Transverse colon (tissue), 4 donors: ENCODE results near the gene CES3.

ENCODE experiments used
- POLR2AphosphoS5 ChIP-seq, 3 donors: sonication (generic); formaldehyde crosslinking; IDR thresholded peaks; one replicate each; pipeline ENCODE4 v1.6.1; 2016; ENCODE audit warnings: antibody characterized with exemption in 3 of 3
- TF ChIP-seq, protein P1 (sequence below), 5 experiments: fragments of 200-600 bp in 3 of 5; fragments of 450-650 bp in 2 of 5; sonication (generic) in 3 of 5; IDR thresholded peaks; 1 replicate in 2 of 5; 2 replicates in 3 of 5; pipeline ENCODE4 v1.5.1; 2016 to 2017; ENCODE audit warnings: antibody characterized with exemption in 5 of 5, inconsistent platforms in 3 of 5, mild to moderate bottlenecking in 2 of 5, moderate library complexity in 1 of 5

- TF ChIP-seq, protein P1, sequence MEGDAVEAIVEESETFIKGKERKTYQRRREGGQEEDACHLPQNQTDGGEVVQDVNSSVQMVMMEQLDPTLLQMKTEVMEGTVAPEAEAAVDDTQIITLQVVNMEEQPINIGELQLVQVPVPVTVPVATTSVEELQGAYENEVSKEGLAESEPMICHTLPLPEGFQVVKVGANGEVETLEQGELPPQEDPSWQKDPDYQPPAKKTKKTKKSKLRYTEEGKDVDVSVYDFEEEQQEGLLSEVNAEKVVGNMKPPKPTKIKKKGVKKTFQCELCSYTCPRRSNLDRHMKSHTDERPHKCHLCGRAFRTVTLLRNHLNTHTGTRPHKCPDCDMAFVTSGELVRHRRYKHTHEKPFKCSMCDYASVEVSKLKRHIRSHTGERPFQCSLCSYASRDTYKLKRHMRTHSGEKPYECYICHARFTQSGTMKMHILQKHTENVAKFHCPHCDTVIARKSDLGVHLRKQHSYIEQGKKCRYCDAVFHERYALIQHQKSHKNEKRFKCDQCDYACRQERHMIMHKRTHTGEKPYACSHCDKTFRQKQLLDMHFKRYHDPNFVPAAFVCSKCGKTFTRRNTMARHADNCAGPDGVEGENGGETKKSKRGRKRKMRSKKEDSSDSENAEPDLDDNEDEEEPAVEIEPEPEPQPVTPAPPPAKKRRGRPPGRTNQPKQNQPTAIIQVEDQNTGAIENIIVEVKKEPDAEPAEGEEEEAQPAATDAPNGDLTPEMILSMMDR (IDR thresholded peaks at IDR 0.05): no peak
- peak in 2 of 3 donors; percentile 13 to 41 for TF ChIP-seq POLR2AphosphoS5 (IDR thresholded peaks at IDR 0.05)
These were observed 24.6 kb upstream of the CES3 start for GRCh38 chr16:66936462-66936861.
